ENCODE data around the gene CHST9. TPM values are rescaled to one million over a fixed set of nuclear protein-coding genes. Genes with fewer than 3 reads are reported as not detected.

Gene CHST9
- total RNA-seq, 2 donors from 2014 or later, result 0.07 TPM; not detected in 1

- DNase-seq (ENCODE audit: low spot score) (no peak), ATAC-seq (ENCODE audit: insufficient number of reproducible peaks, low FRiP score, low read depth) (no peak)
- Histone ChIP-seq H3K36me3 (no peaks in the 10 kb centered on the region), H3K27ac (no peak overlapping the region), H3K27me3 (replicated peaks; ENCODE audit: insufficient read depth) (no peaks in the 10 kb centered on the region), H3K9me3 (no peaks in the 10 kb centered on the region), H3K4me3 (no peak overlapping the region), H3K4me1 (ENCODE audit: control insufficient read depth in 1 of 2, low read depth in 2 of 2) (no peaks in the 10 kb centered on the region)
- no peak for TF ChIP-seq CTCF (IDR thresholded peaks at IDR 0.05)
Observed at GRCh38 chr18:26970637-26971036, 214.5 kb downstream of the CHST9 start.

GRCh38 chr18:26965206-26965605 lies 219.9 kb downstream of the CHST9 start:
- no peak for TF ChIP-seq CTCF (IDR thresholded peaks at IDR 0.05)
- no peak for ATAC-seq (ENCODE audit: insufficient number of reproducible peaks, low FRiP score, low read depth)

GRCh38 chr18:26963292-26963691 lies 221.8 kb downstream of the CHST9 start:
- ATAC-seq (ENCODE audit: insufficient number of reproducible peaks, low FRiP score, low read depth), result no peak
- H3K27ac ChIP-seq, result no peak overlapping the region
- no peak for TF ChIP-seq CTCF (IDR thresholded peaks at IDR 0.05)
- no peaks in the 10 kb centered on the region for H3K4me1 ChIP-seq (ENCODE audit: control insufficient read depth in 1 of 2, low read depth in 2 of 2)
- no peak for DNase-seq (ENCODE audit: low spot score)
- H3K36me3 ChIP-seq, result no peaks in the 10 kb centered on the region
- H3K4me3 ChIP-seq, result no peak overlapping the region
- H3K9me3 ChIP-seq, result no peaks in the 10 kb centered on the region
- H3K27me3 ChIP-seq (replicated peaks; ENCODE audit: insufficient read depth), result no peaks in the 10 kb centered on the region

More at GRCh38 chr18:26965206-26965605, 219.9 kb downstream of the CHST9 start:
- Histone ChIP-seq H3K27ac (no peak overlapping the region), H3K27me3 (replicated peaks; ENCODE audit: insufficient read depth) (no peaks in the 10 kb centered on the region), H3K4me1 (ENCODE audit: control insufficient read depth in 1 of 2, low read depth in 2 of 2) (no peaks in the 10 kb centered on the region), H3K9me3 (no peaks in the 10 kb centered on the region), H3K36me3 (no peaks in the 10 kb centered on the region), H3K4me3 (no peak overlapping the region)
- DNase-seq (ENCODE audit: low spot score), result no peak

- no peaks in the 10 kb centered on the region for H3K36me3 ChIP-seq
- no peak for TF ChIP-seq CTCF (IDR thresholded peaks at IDR 0.05)
- no peak for DNase-seq (ENCODE audit: low spot score)
- no peak overlapping the region for H3K4me3 ChIP-seq
- no peak overlapping the region for H3K27ac ChIP-seq
- no peaks in the 10 kb centered on the region for H3K9me3 ChIP-seq
- no peaks in the 10 kb centered on the region for H3K4me1 ChIP-seq (ENCODE audit: control insufficient read depth in 1 of 2, low read depth in 2 of 2)
- ATAC-seq (ENCODE audit: insufficient number of reproducible peaks, low FRiP score, low read depth), result no peak
- no peaks in the 10 kb centered on the region for H3K27me3 ChIP-seq (replicated peaks; ENCODE audit: insufficient read depth)
Observed at GRCh38 chr18:26961839-26962238, 223.3 kb downstream of the CHST9 start.

- Histone ChIP-seq H3K27me3 (replicated peaks; ENCODE audit: insufficient read depth) (no peaks in the 10 kb centered on the region), H3K9me3 (no peaks in the 10 kb centered on the region), H3K36me3 (no peaks in the 10 kb centered on the region), H3K27ac (no peak overlapping the region), H3K4me1 (ENCODE audit: control insufficient read depth in 1 of 2, low read depth in 2 of 2) (no peaks in the 10 kb centered on the region), H3K4me3 (no peak overlapping the region)
- ATAC-seq (ENCODE audit: insufficient number of reproducible peaks, low FRiP score, low read depth) (no peak), DNase-seq (ENCODE audit: low spot score) (no peak)
- TF ChIP-seq CTCF (IDR thresholded peaks at IDR 0.05), result no peak
Observed at GRCh38 chr18:26960911-26961310, 224.2 kb downstream of the CHST9 start.
